Ascending aorta (tissue), 2 donors: ENCODE data around the gene KCNQ2. TPM values are rescaled to one million over a fixed set of nuclear protein-coding genes. Genes with fewer than 3 reads are reported as not detected.

ENCODE experiments used
- DNase-seq, 2 donors: peaks; one replicate each; pipeline ENCODE4 v3.0.0-alpha.2; 2019; ENCODE audit warnings: low spot score in 2 of 2
- H3K27ac ChIP-seq, 2 donors: fragments of 200-600 bp; sonication (generic); one replicate each; pipeline ENCODE4 v1.5.1; 2016 to 2017; ENCODE audit warnings: mild to moderate bottlenecking in 1 of 2
- H3K27me3 ChIP-seq: fragments of 200-600 bp; sonication (generic); one replicate; pipeline ENCODE4 v1.5.1; 2017
- H3K36me3 ChIP-seq, 2 donors: fragments of 200-600 bp; sonication (generic); one replicate each; pipeline ENCODE4 v1.5.1; 2016
- H3K4me1 ChIP-seq, 2 donors: fragments of 200-600 bp; sonication (generic); one replicate each; pipeline ENCODE4 v1.5.1; 2016 to 2017; ENCODE audit warnings: mild to moderate bottlenecking in 1 of 2
- H3K4me3 ChIP-seq, 2 donors: fragments of 200-600 bp; sonication (generic); one replicate each; pipeline ENCODE4 v1.5.1; 2016 to 2017; ENCODE audit warnings: mild to moderate bottlenecking in 1 of 2
- H3K9me3 ChIP-seq, 2 donors: fragments of 200-600 bp; sonication (generic); one replicate each; pipeline ENCODE4 v1.5.1; 2016
- CTCF ChIP-seq, 3 experiments: fragments of 200-600 bp in 2 of 3; fragments of 450-650 bp in 1 of 3; sonication (generic) in 2 of 3; IDR thresholded peaks; one replicate each; pipeline ENCODE4 v1.5.1; 2016 to 2019; ENCODE audit warnings: antibody characterized with exemption in 3 of 3, mild to moderate bottlenecking in 1 of 3, moderate library complexity in 1 of 3
- intact Hi-C: fragments of 100-400 bp; cut with DNase I; formaldehyde crosslinking; loops from one replicate; pipeline ENCODE4 v1.15.1; 2023
- total RNA-seq: library from RNA; depleted of rRNA; stranded (reverse); fragments of >200 nt; gene quantifications from one replicate; pipeline ENCODE4 v1.1.0, GENCODE V29; 2016

KCNQ2 gene
- total RNA-seq, 1 donor from 2014 or later = not detected

GRCh38 chr20:63471002-63471716 is 1.3 kb downstream of the KCNQ2 start:
- H3K36me3 ChIP-seq = no peaks in the 10 kb centered on the region
- H3K27ac ChIP-seq = no peak overlapping the region
- H3K27me3 ChIP-seq = peaks cover 16% of the 10 kb centered on the region
- intact Hi-C loops = no loop called here
- H3K4me1 ChIP-seq = peaks cover 0 to 6% of the 10 kb centered on the region in 2 donors
- H3K9me3 ChIP-seq = no peaks in the 10 kb centered on the region
- no peak for TF ChIP-seq CTCF (IDR thresholded peaks at IDR 0.05)
- no peak for DNase-seq
- H3K4me3 ChIP-seq = no peak overlapping the region

GRCh38 chr20:63470410-63470809 is 2.0 kb downstream of the KCNQ2 start:
- no peak for DNase-seq
- no peak for TF ChIP-seq CTCF (IDR thresholded peaks at IDR 0.05)
- Histone ChIP-seq H3K4me3 (no peak overlapping the region), H3K36me3 (no peaks in the 10 kb centered on the region), H3K4me1 (peaks cover 0 to 6% of the 10 kb centered on the region in 2 donors), H3K27me3 (peaks cover 16% of the 10 kb centered on the region), H3K27ac (no peak overlapping the region), H3K9me3 (no peaks in the 10 kb centered on the region)
- intact Hi-C loops = no loop called here

DNA sequence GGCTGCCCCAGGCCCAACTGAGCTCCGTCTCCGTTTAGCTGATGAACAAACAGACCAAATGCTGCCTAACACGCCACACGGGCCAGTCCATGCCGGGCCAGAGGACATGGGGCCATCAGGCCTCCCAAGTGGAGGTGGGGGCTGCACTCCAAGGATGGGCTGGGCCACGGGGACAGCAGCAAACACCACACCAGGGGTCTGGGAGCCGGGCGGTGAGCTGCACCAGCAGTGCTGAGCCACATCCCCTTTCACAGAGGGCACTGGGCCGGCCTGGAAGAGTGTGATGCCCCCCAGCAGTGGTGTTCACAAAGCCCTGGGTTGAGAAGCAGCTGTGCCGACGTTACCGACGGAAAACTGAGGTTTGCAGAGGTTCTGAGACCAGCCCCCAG is 2.7 kb downstream of the KCNQ2 start:
- intact Hi-C loops = no loop called here
- Histone ChIP-seq H3K27ac (no peak overlapping the region), H3K4me1 (peaks cover 0 to 6% of the 10 kb centered on the region in 2 donors), H3K27me3 (peaks cover 16% of the 10 kb centered on the region), H3K9me3 (no peaks in the 10 kb centered on the region), H3K4me3 (no peak overlapping the region), H3K36me3 (no peaks in the 10 kb centered on the region)
- TF ChIP-seq CTCF (IDR thresholded peaks at IDR 0.05) = no peak
- DNase-seq = no peak

DNA sequence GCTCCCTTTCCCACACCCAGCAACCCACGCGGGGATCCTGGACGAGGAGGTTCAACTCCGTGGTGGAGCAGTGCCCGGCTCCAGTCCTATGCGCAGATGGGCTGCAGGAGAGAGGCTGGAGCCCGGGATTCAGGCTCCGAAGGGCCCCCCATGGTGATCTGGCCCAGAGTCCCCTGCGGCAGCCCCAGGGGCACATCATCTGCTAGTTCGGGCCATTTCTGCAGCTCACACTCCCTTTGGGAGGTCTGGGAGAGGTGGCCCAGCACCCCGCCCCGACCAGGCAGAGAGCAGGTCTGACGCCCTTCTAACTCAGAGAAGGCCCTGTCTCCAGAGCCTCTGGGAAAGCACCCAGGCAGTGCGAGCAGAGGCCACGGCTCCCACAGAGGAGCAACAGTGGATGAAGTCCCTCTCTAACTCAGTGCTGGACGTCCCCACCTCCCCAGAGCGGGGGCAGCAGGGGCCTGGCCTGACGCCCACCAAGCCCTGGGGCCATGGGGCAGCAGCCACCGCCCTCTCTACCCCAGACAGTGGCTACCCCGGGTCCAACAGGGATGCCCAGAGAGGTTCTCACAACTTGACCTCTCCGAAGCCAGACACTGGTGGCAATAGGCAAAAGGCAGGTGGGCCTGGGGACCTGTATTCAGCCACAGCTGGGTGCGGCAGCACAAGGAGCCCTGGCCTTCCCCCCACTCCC is 3.3 kb downstream of the KCNQ2 start:
- Histone ChIP-seq H3K27me3 (peaks cover 16% of the 10 kb centered on the region), H3K4me1 (peaks cover 0 to 6% of the 10 kb centered on the region in 2 donors), H3K36me3 (no peaks in the 10 kb centered on the region), H3K4me3 (no peak overlapping the region), H3K9me3 (no peaks in the 10 kb centered on the region), H3K27ac (no peak overlapping the region)
- no peak for TF ChIP-seq CTCF (IDR thresholded peaks at IDR 0.05)
- no peak for DNase-seq
- intact Hi-C loops = no loop called here

DNA sequence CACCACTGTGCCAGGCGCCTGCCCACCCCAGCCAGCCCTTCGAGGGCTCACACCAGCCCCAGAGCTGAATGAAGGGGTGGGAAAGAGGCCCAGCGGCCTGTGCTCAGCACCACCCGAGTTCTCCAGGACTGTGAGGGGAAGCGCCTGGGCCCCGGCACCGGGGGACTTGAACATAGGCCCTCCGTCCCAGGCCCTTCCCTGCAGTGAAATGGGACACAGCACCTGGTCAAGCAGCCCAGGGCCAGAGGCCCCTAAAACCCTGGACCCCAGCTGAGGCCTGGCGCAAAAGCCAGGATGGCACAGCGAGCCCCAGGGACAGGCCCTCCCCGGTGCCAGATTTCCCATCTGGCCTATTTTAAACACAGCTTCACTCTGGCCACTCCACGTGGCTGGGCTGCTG is 4.0 kb downstream of the KCNQ2 start:
- Histone ChIP-seq H3K27ac (no peak overlapping the region), H3K9me3 (no peaks in the 10 kb centered on the region), H3K36me3 (no peaks in the 10 kb centered on the region), H3K27me3 (peaks cover 16% of the 10 kb centered on the region), H3K4me3 (no peak overlapping the region), H3K4me1 (peaks cover 0 to 6% of the 10 kb centered on the region in 2 donors)
- intact Hi-C loops = no loop called here
- DNase-seq = no peak
- TF ChIP-seq CTCF (IDR thresholded peaks at IDR 0.05) = no peak
